ENCODE measurements around the gene C6orf141. TPM values are rescaled to one million over a fixed set of nuclear protein-coding genes. Genes with fewer than 3 reads are reported as not detected.

C6orf141 gene
- total RNA-seq, 1 experiment from 2014 or later, result 31.6 TPM

GRCh38 chr6:49553384-49553783 lies 2.9 kb downstream of the C6orf141 start (continued):
- TF ChIP-seq ZBTB33 (IDR thresholded peaks at IDR 0.05; ENCODE audit: extremely low read depth, insufficient replicate concordance, low read length) (no peak), CEBPB (IDR thresholded peaks at IDR 0.05; ENCODE audit: low read depth) (peak; percentile 92), EZH2 (IDR thresholded peaks at IDR 0.05) (no peak), POLR2AphosphoS5 (IDR thresholded peaks at IDR 0.05; ENCODE audit: low read depth, low read length) (no peak), ELF1 (IDR thresholded peaks at IDR 0.05; ENCODE audit: borderline replicate concordance, low read depth) (no peak), YY1 (IDR thresholded peaks at IDR 0.05; ENCODE audit: extremely low read depth, insufficient replicate concordance, low read depth, low read length) (no peak), RAD21 (IDR thresholded peaks at IDR 0.05; ENCODE audit: low read depth) (no peak)
- TF ChIP-seq, protein P1, sequence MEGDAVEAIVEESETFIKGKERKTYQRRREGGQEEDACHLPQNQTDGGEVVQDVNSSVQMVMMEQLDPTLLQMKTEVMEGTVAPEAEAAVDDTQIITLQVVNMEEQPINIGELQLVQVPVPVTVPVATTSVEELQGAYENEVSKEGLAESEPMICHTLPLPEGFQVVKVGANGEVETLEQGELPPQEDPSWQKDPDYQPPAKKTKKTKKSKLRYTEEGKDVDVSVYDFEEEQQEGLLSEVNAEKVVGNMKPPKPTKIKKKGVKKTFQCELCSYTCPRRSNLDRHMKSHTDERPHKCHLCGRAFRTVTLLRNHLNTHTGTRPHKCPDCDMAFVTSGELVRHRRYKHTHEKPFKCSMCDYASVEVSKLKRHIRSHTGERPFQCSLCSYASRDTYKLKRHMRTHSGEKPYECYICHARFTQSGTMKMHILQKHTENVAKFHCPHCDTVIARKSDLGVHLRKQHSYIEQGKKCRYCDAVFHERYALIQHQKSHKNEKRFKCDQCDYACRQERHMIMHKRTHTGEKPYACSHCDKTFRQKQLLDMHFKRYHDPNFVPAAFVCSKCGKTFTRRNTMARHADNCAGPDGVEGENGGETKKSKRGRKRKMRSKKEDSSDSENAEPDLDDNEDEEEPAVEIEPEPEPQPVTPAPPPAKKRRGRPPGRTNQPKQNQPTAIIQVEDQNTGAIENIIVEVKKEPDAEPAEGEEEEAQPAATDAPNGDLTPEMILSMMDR (IDR thresholded peaks at IDR 0.05 in 2 of 3, conservative IDR thresholded peaks at IDR 0.05 in 1 of 3; ENCODE audit: borderline replicate concordance in 1 of 3, insufficient read depth in 1 of 3, low read depth in 2 of 3, low read length in 2 of 3), result no peak

GRCh38 chr6:49555951-49556350 lies 5.5 kb downstream of the C6orf141 start:
- peaks cover 52 to 67% of the 10 kb centered on the region in 2 experiments for H3K4me1 ChIP-seq (ENCODE audit: control insufficient read depth in 1 of 2, insufficient read depth in 2 of 2, low read length in 2 of 2)
- H3K27me3 ChIP-seq (ENCODE audit: insufficient read depth, low read length), result no peaks in the 10 kb centered on the region
- H4K20me1 ChIP-seq (ENCODE audit: insufficient read depth), result no peaks in the 10 kb centered on the region
- H2AFZ ChIP-seq (ENCODE audit: low read depth, low read length, poor library complexity, severe bottlenecking), result no peak overlapping the region
- TF ChIP-seq SIN3A (IDR thresholded peaks at IDR 0.05; ENCODE audit: low read depth), result no peak
- no peak for TF ChIP-seq REST (IDR thresholded peaks at IDR 0.05; ENCODE audit: low read depth)
- no peak for TF ChIP-seq FOSL1 (IDR thresholded peaks at IDR 0.05; ENCODE audit: low read depth)
- TF ChIP-seq EZH2 (IDR thresholded peaks at IDR 0.05), result no peak
- TF ChIP-seq, protein P2, sequence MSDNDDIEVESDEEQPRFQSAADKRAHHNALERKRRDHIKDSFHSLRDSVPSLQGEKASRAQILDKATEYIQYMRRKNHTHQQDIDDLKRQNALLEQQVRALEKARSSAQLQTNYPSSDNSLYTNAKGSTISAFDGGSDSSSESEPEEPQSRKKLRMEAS (IDR thresholded peaks at IDR 0.05), result no peak
- no peak for TF ChIP-seq ELF1 (IDR thresholded peaks at IDR 0.05; ENCODE audit: borderline replicate concordance, low read depth)
- TF ChIP-seq EGR1 (IDR thresholded peaks at IDR 0.05; ENCODE audit: low read depth), result no peak
- no peak for TF ChIP-seq TCF7L2 (IDR thresholded peaks at IDR 0.05; ENCODE audit: borderline replicate concordance, extremely low read depth, insufficient read depth, insufficient read length)
- no peak for TF ChIP-seq YY1 (IDR thresholded peaks at IDR 0.05; ENCODE audit: extremely low read depth, insufficient replicate concordance, low read depth, low read length)
- peak overlapping the region; percentile 40; the same call in 1 of the 2 replicates for H3K27ac ChIP-seq (ENCODE audit: low read depth, low read length)
- H3K79me2 ChIP-seq (ENCODE audit: insufficient read depth, low read length), result peaks cover 26% of the 10 kb centered on the region
- H3K9ac ChIP-seq (ENCODE audit: low read length), result peak overlapping the region; percentile 33
- CTCF ChIA-PET, result no interaction called here
- ATAC-seq (no peak), DNase-seq (ENCODE audit: low read depth, low spot score) (no peak)
- H3K4me2 ChIP-seq (ENCODE audit: low read length), result peak overlapping the region; percentile 67
- no peaks in the 10 kb centered on the region for H3K9me3 ChIP-seq (ENCODE audit: control insufficient read depth in 1 of 2, insufficient read depth in 1 of 2, low read depth in 1 of 2, low read length in 2 of 2)
- POLR2A ChIA-PET, result no interaction called here
- H3K36me3 ChIP-seq (ENCODE audit: control insufficient read depth in 1 of 2, insufficient read depth in 2 of 2, low read length in 2 of 2), result peaks cover 0 to 2% of the 10 kb centered on the region in 2 experiments; a peak in 1 of 4 replicates
- no peaks in the 10 kb centered on the region for H3K9me2 ChIP-seq (ENCODE audit: insufficient read depth)
- BruUV-seq (replicated peaks), result no TSS peak
- RAD21 ChIA-PET (ENCODE audit: low non-redundant PET in 1 of 2, low total read pairs in 2 of 2, uncharacterized antibody in 2 of 2, unreplicated experiment in 2 of 2), result no interaction called here
- peak overlapping the region in 1 of 2 experiments; percentile 5; a peak in 1 of 4 replicates for H3K4me3 ChIP-seq (replicated peaks in 1 of 2; ENCODE audit: low read depth in 1 of 2, low read length in 2 of 2)
- intact Hi-C loops (cut with micrococcal nuclease), result no loop called here

Measured in HCT116 (cell line).